ENCODE data around the gene LCLAT1. TPM values are rescaled to one million over a fixed set of nuclear protein-coding genes. Genes with fewer than 3 reads are reported as not detected.

The LCLAT1 gene
- total RNA-seq, 1 experiment from 2014 or later, result 21.7 TPM

DNA sequence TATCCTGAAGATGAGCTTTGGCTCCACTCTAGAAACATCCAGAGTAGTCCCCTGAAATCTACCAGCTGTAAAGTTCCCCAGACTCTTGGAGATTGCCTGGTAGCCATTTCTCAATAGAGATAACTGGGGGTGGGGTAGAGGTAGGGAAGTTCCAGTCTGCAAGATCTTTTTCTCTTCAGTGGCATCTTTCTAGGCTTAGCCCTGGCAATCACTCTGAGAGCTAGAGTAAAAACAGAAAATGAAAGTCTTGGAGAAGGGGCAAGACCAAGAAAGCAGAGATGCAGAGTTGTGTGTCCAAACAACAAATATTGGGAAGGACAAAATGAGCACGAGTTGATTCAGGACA lies 41.8 kb upstream of the LCLAT1 start:
- H3K4me3 ChIP-seq (ENCODE audit: low read length), result no peak overlapping the region
- no peak overlapping the region for H3K27ac ChIP-seq (ENCODE audit: low read length)
- H3K79me2 ChIP-seq (ENCODE audit: low read length), result no peaks in the 10 kb centered on the region
- H3K27me3 ChIP-seq (ENCODE audit: low read length), result no peaks in the 10 kb centered on the region
- no peaks in the 10 kb centered on the region for H3K4me1 ChIP-seq (ENCODE audit: low read length)
- no peaks in the 10 kb centered on the region for H4K20me1 ChIP-seq (ENCODE audit: insufficient read depth, low read depth, low read length)
- H3K9me3 ChIP-seq (ENCODE audit: low read length), result no peaks in the 10 kb centered on the region
- H3K9ac ChIP-seq (ENCODE audit: low read length), result no peak overlapping the region
- no peaks in the 10 kb centered on the region for H3K36me3 ChIP-seq (ENCODE audit: insufficient read depth, low read length)
- DNase-seq, result no peak
- no peak overlapping the region for H3K4me2 ChIP-seq (ENCODE audit: low read depth, low read length, poor library complexity, severe bottlenecking)
- no peak overlapping the region for H2AFZ ChIP-seq (ENCODE audit: low read length)
- no peaks in the 10 kb centered on the region for H3K9me2 ChIP-seq (replicated peaks; ENCODE audit: insufficient read depth, low read length)

DNA sequence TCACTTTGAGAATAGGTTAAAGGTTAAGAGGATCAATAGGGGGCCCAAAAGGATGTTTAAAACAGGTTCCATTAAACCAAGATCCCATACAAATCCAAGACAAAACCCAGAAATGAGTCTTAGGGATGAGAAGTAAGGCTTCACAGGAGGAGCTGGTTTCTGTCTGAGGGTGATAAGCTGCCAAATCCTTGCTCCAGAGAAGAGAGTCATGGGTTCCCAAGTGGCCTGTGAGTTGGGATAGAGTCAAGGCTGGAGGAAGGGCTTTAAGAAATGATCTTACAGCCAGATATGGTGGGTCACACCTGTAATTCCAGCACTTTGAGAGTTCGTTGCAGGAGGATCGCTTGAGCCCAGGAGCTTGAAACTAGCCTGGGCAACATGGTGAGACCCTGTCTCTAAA lies 40.2 kb upstream of the LCLAT1 start:
- Histone ChIP-seq H3K4me3 (ENCODE audit: low read length) (no peak overlapping the region), H4K20me1 (ENCODE audit: insufficient read depth, low read depth, low read length) (no peaks in the 10 kb centered on the region), H2AFZ (ENCODE audit: low read length) (no peak overlapping the region), H3K9ac (ENCODE audit: low read length) (no peak overlapping the region), H3K36me3 (ENCODE audit: insufficient read depth, low read length) (no peaks in the 10 kb centered on the region), H3K4me1 (ENCODE audit: low read length) (no peaks in the 10 kb centered on the region), H3K27ac (ENCODE audit: low read length) (no peak overlapping the region), H3K9me2 (replicated peaks; ENCODE audit: insufficient read depth, low read length) (no peaks in the 10 kb centered on the region), H3K79me2 (ENCODE audit: low read length) (no peaks in the 10 kb centered on the region), H3K9me3 (ENCODE audit: low read length) (no peaks in the 10 kb centered on the region), H3K4me2 (ENCODE audit: low read depth, low read length, poor library complexity, severe bottlenecking) (no peak overlapping the region), H3K27me3 (ENCODE audit: low read length) (no peaks in the 10 kb centered on the region)
- no peak for DNase-seq

DNA sequence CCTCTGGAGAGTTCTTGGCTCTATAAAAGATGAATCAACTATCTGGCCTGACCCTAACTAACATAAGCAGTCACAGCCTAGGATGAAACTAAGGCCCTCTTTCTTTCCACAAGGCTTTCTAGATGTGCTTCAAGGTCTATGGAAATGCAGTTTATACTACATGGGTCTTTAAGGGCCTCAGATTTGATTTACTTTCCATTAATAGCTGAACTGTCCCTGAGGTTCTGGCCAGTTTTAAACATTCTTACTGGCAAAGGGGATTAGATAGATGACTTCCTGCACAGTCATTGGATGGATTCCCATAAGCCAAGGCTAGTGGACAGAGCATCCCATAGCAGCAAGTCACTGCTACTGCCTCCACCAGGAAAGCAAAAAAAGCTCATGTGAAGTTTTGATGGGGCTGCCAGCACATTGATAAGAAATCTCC lies 38.1 kb upstream of the LCLAT1 start:
- Histone ChIP-seq H3K9me2 (replicated peaks; ENCODE audit: insufficient read depth, low read length) (no peaks in the 10 kb centered on the region), H3K36me3 (ENCODE audit: insufficient read depth, low read length) (no peaks in the 10 kb centered on the region), H3K9me3 (ENCODE audit: low read length) (no peaks in the 10 kb centered on the region), H3K79me2 (ENCODE audit: low read length) (no peaks in the 10 kb centered on the region), H4K20me1 (ENCODE audit: insufficient read depth, low read depth, low read length) (no peaks in the 10 kb centered on the region), H3K4me2 (ENCODE audit: low read depth, low read length, poor library complexity, severe bottlenecking) (no peak overlapping the region), H3K27ac (ENCODE audit: low read length) (no peak overlapping the region), H2AFZ (ENCODE audit: low read length) (no peak overlapping the region), H3K4me3 (ENCODE audit: low read length) (no peak overlapping the region), H3K4me1 (ENCODE audit: low read length) (no peaks in the 10 kb centered on the region), H3K9ac (ENCODE audit: low read length) (no peak overlapping the region), H3K27me3 (ENCODE audit: low read length) (no peaks in the 10 kb centered on the region)
- DNase-seq, result no peak

DNA sequence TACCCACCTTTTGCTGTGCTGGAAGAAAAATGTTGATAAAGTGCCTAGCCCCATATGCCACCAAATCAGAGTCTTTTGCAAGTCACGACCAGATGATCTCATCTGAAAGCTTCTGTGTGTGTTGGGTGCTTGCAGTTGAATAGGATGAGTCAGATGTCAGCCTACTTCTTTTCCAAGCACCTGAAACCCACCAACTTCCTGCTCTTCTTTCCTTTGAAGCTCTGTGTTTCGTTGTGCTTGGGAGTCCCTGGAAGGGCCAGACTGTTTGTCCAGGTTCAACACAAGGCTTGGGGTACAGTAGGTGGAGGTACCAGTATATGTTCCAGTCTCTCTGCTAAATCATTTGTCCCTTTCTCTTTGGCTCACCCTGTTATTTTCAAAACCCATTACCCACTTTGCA lies 36.8 kb upstream of the LCLAT1 start:
- Histone ChIP-seq H3K4me2 (ENCODE audit: low read depth, low read length, poor library complexity, severe bottlenecking) (no peak overlapping the region), H3K9ac (ENCODE audit: low read length) (no peak overlapping the region), H3K4me3 (ENCODE audit: low read length) (no peak overlapping the region), H3K9me3 (ENCODE audit: low read length) (no peaks in the 10 kb centered on the region), H4K20me1 (ENCODE audit: insufficient read depth, low read depth, low read length) (no peaks in the 10 kb centered on the region), H2AFZ (ENCODE audit: low read length) (no peak overlapping the region), H3K36me3 (ENCODE audit: insufficient read depth, low read length) (no peaks in the 10 kb centered on the region), H3K4me1 (ENCODE audit: low read length) (no peaks in the 10 kb centered on the region), H3K9me2 (replicated peaks; ENCODE audit: insufficient read depth, low read length) (no peaks in the 10 kb centered on the region), H3K27me3 (ENCODE audit: low read length) (no peaks in the 10 kb centered on the region), H3K27ac (ENCODE audit: low read length) (no peak overlapping the region), H3K79me2 (ENCODE audit: low read length) (no peaks in the 10 kb centered on the region)
- no peak for DNase-seq

DNA sequence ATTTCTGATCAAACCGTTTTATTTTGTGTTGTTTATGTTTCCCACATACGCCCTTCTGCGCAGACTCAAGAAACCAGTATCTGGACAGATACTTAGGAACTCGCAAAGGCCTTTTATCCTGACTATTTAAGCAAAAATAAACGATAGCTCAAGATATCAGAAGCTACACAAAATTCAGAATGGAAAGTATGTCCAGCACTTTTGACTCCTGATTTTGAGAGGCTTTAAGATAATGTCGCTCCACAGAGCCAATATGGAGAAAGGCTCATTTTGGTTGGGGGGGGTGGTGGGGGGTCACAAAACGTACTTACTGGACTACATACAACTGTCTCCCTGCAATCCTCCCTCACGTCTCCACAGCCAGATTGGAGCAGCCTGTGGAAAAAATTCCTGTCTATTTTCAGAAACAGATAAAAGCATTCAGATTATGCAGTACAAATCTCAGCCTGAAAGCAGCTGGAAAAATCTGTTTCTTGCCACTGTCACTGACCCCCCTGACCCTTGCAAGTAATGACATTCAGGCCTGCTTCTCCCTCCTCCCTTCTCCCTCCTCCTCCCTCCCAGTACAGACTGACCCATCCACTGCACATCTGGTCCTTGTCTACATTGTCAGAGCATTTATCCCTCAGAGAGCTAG lies 34.9 kb upstream of the LCLAT1 start:
- Histone ChIP-seq H3K9ac (ENCODE audit: low read length) (no peak overlapping the region), H3K4me3 (ENCODE audit: low read length) (no peak overlapping the region), H3K4me1 (ENCODE audit: low read length) (no peaks in the 10 kb centered on the region), H3K27ac (ENCODE audit: low read length) (no peak overlapping the region), H2AFZ (ENCODE audit: low read length) (no peak overlapping the region), H3K27me3 (ENCODE audit: low read length) (no peaks in the 10 kb centered on the region), H3K9me3 (ENCODE audit: low read length) (no peaks in the 10 kb centered on the region), H4K20me1 (ENCODE audit: insufficient read depth, low read depth, low read length) (no peaks in the 10 kb centered on the region), H3K9me2 (replicated peaks; ENCODE audit: insufficient read depth, low read length) (no peaks in the 10 kb centered on the region), H3K79me2 (ENCODE audit: low read length) (no peaks in the 10 kb centered on the region), H3K36me3 (ENCODE audit: insufficient read depth, low read length) (no peaks in the 10 kb centered on the region), H3K4me2 (ENCODE audit: low read depth, low read length, poor library complexity, severe bottlenecking) (no peak overlapping the region)
- no peak for DNase-seq

DNA sequence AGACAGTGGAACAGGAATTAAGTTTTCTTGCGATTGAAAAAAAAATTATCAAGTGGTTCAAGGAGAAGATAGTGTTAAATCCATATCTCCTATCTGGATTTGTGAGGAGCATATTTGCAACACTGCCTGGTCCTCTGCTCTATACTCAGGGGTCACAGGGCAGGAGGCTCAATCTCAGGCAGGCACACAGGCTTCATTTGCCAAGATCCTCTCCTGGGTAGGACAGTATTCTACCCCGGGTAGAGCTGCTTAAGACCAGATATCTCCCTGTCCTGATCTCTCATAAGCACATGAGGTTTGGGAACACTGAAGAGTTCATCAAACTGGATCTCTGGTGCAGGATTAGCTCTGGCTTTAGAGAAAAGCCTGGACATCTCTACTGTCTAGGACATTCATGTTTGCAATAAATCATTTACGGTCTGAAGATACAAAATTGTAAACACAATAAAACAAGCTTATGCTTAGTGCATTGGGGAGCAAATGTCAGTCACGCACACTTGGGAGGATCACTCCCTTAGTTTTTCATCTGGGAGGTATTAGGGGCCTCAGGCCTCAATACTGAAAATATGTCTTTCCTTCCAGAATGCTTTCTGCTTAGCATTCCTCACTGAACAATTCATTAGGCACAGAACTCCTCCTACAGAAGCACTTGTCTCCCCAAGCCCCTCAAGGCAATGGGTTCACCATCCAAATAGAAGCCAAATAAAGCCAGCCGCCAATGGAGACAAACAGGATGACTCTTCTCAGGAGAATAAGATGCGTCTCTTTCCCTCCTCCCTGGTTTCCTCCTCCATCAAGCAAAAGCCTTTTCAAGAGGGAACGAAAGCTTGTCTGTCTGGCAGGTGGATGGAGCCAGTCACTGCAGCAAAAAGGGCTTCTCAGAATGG lies 34.1 kb upstream of the LCLAT1 start:
- no peaks in the 10 kb centered on the region for H3K36me3 ChIP-seq (ENCODE audit: insufficient read depth, low read length)
- no peaks in the 10 kb centered on the region for H3K79me2 ChIP-seq (ENCODE audit: low read length)
- no peak overlapping the region for H3K9ac ChIP-seq (ENCODE audit: low read length)

DNA sequence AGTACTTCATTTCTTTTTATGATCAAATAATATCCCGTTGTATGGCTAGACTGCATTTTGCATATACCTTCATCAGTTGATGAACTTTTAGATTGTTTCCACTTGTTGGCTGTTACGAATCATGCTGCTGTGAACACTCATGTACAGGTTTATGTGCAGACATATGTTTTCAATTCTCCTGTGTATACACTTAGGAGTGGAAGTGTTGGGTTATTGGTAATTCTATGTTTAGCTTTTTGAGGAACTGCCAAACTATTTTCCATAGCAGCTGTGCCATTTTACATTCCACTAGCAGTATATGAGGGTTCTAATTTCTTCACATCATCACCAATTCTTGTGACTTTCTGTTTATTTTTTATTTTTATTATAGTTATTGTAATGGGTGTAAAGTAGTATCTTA lies 32.1 kb upstream of the LCLAT1 start:
- H3K9me2 ChIP-seq (replicated peaks; ENCODE audit: insufficient read depth, low read length), result no peaks in the 10 kb centered on the region
- H3K4me3 ChIP-seq (ENCODE audit: low read length), result no peak overlapping the region
- DNase-seq, result no peak
- H3K79me2 ChIP-seq (ENCODE audit: low read length), result no peaks in the 10 kb centered on the region
- no peaks in the 10 kb centered on the region for H3K27me3 ChIP-seq (ENCODE audit: low read length)
- no peak overlapping the region for H3K27ac ChIP-seq (ENCODE audit: low read length)
- no peaks in the 10 kb centered on the region for H3K36me3 ChIP-seq (ENCODE audit: insufficient read depth, low read length)
- H4K20me1 ChIP-seq (ENCODE audit: insufficient read depth, low read depth, low read length), result no peaks in the 10 kb centered on the region
- no peaks in the 10 kb centered on the region for H3K4me1 ChIP-seq (ENCODE audit: low read length)
- H3K9ac ChIP-seq (ENCODE audit: low read length), result no peak overlapping the region
- H3K9me3 ChIP-seq (ENCODE audit: low read length), result no peaks in the 10 kb centered on the region
- H3K4me2 ChIP-seq (ENCODE audit: low read depth, low read length, poor library complexity, severe bottlenecking), result no peak overlapping the region
- H2AFZ ChIP-seq (ENCODE audit: low read length), result no peak overlapping the region

More for the DNA sequence above, 34.1 kb upstream of the LCLAT1 start:
- H3K9me3 ChIP-seq (ENCODE audit: low read length), result no peaks in the 10 kb centered on the region
- DNase-seq, result no peak
- H3K4me2 ChIP-seq (ENCODE audit: low read depth, low read length, poor library complexity, severe bottlenecking), result no peak overlapping the region
- no peak overlapping the region for H3K27ac ChIP-seq (ENCODE audit: low read length)
- H4K20me1 ChIP-seq (ENCODE audit: insufficient read depth, low read depth, low read length), result no peaks in the 10 kb centered on the region
- H3K4me3 ChIP-seq (ENCODE audit: low read length), result no peak overlapping the region
- no peaks in the 10 kb centered on the region for H3K9me2 ChIP-seq (replicated peaks; ENCODE audit: insufficient read depth, low read length)
- H3K4me1 ChIP-seq (ENCODE audit: low read length), result no peaks in the 10 kb centered on the region
- no peaks in the 10 kb centered on the region for H3K27me3 ChIP-seq (ENCODE audit: low read length)
- no peak overlapping the region for H2AFZ ChIP-seq (ENCODE audit: low read length)

DNA sequence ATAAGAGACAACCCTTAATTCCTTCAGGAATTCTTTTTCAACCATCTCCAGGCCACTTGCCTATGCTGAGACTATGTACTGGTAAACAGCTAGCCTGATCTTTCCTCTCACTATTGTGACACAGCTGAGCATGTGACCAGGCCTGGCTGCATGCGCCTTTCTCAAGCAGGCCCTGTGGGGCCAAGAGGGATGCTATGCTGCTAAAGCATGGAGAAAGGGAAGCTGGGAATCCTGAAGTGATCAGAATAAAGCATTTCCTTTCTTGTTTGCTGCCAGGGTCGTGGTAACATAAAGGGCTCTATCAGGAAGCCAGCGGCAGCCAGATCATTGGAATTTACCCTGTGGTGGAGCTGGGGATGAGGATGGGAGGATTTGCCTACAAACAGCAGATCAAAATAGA lies 29.8 kb upstream of the LCLAT1 start:
- H3K9me3 ChIP-seq (ENCODE audit: low read length), result no peaks in the 10 kb centered on the region
- H3K4me2 ChIP-seq (ENCODE audit: low read depth, low read length, poor library complexity, severe bottlenecking), result no peak overlapping the region
- H3K9ac ChIP-seq (ENCODE audit: low read length), result no peak overlapping the region
- no peak overlapping the region for H3K27ac ChIP-seq (ENCODE audit: low read length)
- H3K4me1 ChIP-seq (ENCODE audit: low read length), result no peaks in the 10 kb centered on the region
- H3K27me3 ChIP-seq (ENCODE audit: low read length), result no peaks in the 10 kb centered on the region
- H3K9me2 ChIP-seq (replicated peaks; ENCODE audit: insufficient read depth, low read length), result no peaks in the 10 kb centered on the region
- H3K36me3 ChIP-seq (ENCODE audit: insufficient read depth, low read length), result no peaks in the 10 kb centered on the region
- no peak overlapping the region for H2AFZ ChIP-seq (ENCODE audit: low read length)
- H4K20me1 ChIP-seq (ENCODE audit: insufficient read depth, low read depth, low read length), result no peaks in the 10 kb centered on the region
- H3K4me3 ChIP-seq (ENCODE audit: low read length), result no peak overlapping the region
- no peaks in the 10 kb centered on the region for H3K79me2 ChIP-seq (ENCODE audit: low read length)
- DNase-seq, result no peak

Data from Karpas-422 (cell line).